Neural progenitor cell (in vitro differentiated cells): ENCODE measurements around the gene DNAH3.

ENCODE experiments used
- EZH2 ChIP-seq: fragments of 200-600 bp; sonication (generic); IDR thresholded peaks from 2 replicates; pipeline ENCODE4 v1.6.1; 2017; ENCODE audit warnings: antibody characterized with exemption, mild to moderate bottlenecking, moderate library complexity
- TF ChIP-seq, protein P1 (sequence below): fragments of 200-600 bp; sonication (generic); IDR thresholded peaks from 2 replicates; pipeline ENCODE4 v1.5.1; 2017; ENCODE audit warnings: antibody characterized with exemption, mild to moderate bottlenecking

- TF ChIP-seq, protein P1, sequence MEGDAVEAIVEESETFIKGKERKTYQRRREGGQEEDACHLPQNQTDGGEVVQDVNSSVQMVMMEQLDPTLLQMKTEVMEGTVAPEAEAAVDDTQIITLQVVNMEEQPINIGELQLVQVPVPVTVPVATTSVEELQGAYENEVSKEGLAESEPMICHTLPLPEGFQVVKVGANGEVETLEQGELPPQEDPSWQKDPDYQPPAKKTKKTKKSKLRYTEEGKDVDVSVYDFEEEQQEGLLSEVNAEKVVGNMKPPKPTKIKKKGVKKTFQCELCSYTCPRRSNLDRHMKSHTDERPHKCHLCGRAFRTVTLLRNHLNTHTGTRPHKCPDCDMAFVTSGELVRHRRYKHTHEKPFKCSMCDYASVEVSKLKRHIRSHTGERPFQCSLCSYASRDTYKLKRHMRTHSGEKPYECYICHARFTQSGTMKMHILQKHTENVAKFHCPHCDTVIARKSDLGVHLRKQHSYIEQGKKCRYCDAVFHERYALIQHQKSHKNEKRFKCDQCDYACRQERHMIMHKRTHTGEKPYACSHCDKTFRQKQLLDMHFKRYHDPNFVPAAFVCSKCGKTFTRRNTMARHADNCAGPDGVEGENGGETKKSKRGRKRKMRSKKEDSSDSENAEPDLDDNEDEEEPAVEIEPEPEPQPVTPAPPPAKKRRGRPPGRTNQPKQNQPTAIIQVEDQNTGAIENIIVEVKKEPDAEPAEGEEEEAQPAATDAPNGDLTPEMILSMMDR = no peak
- no peak for TF ChIP-seq EZH2
Measured at GRCh38 chr16:21009815-21010214, 140.8 kb downstream of the DNAH3 start.
